NCI-H2029 (cell line): ENCODE measurements around the gene SFSWAP.
"Not testable (repeated sequence)": the region's sequence is repeated elsewhere in the genome, so short reads cannot be mapped to it uniquely, and the experiment has no call there.

ENCODE experiments used
- DNase-seq: peaks from one replicate; lab custom pipeline; 2025; lab: John Stamatoyannopoulos, UW

SFSWAP gene

DNA sequence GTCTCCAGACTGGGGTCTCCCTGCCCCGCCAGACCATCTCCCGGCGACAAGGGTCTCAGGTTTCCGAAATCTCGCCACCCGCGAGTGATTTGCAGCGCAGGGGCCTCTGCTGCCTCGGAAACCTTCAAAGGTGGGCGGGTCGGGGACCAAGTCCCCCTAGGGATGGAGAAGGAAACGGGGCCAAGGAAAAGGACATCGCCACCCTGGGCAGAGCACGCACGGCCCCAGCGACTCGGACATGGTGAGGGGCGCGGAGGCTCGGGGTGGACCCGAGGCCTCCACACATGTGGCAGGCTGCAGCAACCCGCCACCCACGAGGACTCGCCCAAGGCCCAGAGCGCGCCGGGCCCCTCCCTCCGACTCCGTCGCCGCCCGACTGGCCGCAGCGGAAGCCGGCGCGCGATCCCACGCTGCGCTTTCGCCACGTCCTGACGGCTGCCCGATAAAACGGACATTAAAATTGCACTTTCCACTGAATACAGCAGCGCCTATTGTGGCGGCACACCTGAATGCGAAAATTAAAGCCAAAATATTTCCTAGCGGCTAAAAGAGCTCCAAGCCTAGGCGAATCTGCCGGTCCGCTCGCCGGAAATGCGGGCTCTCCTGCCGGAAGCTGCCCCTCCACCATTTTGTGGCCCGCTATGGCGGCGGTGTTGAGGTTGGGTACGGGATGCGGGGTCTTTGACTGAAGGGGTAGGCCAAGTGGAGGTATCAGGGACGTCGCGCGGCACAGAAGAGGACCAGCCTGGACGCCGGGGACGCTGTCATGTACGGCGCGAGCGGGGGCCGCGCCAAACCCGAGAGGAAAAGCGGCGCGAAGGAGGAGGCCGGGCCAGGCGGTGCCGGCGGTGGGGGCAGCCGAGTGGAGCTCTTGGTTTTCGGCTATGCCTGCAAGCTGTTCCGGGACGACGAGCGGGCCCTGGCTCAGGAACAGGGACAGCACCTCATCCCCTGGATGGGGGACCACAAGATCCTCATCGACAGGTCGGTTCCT is at the start of gene SFSWAP:
TSS of gene SFSWAP (plus strand) at position 627 of the 994 bp plus-strand sequence. CDS start at position 767, 140 bp downstream.
- peak; percentile 26 for DNase-seq

DNA sequence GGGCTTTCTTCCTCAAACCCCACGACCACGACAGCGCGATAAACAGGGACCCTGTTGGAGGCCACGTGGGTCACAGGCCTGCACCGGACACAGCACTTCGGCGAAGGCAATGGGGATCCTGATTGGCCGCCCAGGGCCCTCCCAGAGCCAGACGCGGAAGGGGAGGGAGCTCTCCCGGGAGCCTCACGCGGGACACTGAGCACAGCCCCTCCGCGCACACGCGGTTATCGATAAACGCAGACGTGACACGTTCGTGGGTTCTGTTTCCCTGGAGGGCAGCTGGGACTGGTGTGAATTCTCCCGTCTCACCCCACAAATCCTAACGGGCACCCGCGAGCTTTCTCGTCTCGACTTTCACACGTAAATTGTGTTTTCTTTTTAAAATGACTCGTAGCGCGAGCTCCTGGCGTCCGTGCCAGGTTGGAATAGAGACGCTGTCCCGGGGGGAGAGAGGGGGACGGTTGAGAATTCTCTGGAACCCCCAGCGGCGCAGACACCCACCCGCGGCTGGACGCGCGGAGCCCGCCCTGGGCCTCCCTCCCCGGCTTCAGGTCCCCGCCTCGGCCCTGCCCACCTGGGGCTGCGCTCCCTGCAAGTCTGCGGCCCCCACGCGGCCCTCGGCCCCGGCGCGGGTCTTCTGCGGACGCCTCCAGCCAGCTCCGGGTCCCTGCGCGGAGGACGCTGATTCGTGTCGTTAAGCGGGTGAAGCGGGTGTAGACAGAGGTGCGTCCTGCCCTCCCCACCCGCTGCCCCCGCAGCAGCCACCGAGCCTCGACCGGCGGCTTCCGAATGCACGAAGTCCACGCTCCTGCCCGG is 49.5 kb upstream of the SFSWAP start:
- DNase-seq: not testable (repeated sequence)

DNA sequence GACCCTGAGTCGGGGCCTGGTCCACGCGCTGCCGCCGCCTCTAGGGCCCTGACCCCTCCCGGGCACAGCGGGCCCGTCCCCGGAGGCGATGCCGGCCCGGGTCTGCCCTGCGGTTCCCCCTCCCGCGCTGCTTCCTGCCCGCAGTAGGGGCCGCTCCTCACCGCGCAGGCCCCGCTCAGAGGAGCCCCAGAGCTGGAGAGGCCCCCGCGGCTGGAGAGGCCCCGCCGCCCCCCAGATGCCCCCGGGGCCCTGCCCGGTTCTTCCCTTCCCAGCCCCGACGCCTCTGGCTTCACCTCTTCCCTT is 49.0 kb upstream of the SFSWAP start:
- DNase-seq: not testable (repeated sequence)

DNA sequence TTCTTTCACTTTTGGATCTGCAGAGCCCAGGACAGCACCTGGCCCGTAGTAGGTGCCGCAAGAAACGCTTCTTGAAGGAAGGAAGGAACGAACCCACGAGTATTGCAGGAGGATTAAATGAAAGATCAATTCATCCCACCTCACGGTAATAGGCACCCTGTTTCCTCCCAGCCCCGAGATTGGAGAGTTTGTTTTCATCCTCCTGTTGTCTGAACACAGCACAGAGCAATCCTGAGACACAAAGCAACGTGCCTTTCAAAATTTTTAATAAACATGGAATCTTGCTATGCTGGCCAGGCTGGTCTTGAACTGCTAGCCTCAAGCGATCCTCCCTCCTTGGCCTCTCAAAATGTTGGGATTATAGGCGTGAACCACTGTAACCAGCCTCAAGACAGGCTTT is 48.5 kb upstream of the SFSWAP start:
- not testable (repeated sequence) for DNase-seq

DNA sequence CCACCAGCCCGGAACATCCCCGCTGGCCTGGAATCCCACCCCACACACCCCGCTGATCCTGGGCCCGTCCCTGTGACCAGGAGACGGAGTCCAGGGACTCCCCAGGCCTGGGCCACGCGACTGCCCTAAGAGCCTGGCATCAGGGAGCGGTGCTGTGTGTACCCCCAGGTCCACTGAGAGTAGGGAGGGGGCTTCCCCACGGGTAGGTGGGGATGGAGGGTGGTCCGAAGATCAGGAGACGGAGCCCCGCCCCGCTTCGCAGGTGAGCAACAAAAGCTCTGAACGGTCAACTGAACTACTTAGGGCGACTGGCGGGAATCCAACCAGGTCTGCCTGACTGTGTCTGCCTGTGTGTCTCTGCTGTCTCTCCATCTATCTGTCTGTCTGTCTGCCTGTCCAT is 45.2 kb upstream of the SFSWAP start:
- DNase-seq: not testable (repeated sequence)

DNA sequence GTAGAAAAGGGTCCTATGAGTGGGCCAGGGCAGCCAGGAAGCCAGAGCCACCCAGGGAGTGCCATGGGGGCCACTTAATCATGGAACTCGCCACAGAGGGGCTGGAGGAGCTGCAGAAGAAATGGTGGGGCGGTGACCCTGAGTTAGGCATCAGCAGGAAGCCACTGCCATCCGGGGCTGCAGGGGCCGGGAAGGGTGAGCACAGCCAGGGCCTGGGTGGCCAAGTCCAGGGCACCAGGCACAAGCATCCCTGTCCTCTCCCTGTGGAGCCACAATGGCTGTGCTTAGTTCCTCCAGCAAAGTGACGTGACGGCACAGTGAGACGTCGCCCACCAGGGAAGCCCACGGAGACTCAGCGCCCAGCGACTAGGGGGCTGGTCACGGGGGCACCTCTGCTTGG is 44.4 kb upstream of the SFSWAP start:
- not testable (repeated sequence) for DNase-seq

DNA sequence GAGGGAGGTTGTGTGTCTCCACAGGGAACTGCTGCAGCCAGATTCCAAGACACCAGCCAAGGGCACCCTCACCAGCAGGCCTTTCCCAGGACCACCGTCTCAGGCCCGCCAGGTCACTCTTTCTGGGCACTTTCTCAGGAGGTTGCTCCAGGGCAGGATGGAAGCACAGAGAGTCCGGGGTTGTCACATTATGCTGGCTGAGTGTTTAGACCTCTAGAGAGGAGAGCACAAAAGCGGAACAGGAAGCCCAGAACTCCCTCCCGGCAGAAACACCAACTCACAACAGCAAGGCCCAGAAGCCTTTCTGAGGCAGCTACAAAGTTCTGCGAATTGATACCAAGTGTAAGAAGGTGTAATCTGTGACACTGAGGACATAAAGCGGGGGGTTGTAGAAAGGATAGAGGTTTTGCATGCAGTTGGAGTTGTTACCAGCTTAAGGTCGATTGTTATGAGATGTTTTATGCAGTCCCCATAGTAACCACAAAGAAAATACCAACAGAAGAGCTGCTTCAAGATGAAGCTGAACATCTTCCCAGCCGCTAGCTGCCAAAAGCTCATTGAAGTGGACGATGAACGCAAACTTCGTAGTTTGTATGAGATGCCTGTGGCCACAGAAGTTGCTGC is 43.8 kb upstream of the SFSWAP start:
- not testable (repeated sequence) for DNase-seq

DNA sequence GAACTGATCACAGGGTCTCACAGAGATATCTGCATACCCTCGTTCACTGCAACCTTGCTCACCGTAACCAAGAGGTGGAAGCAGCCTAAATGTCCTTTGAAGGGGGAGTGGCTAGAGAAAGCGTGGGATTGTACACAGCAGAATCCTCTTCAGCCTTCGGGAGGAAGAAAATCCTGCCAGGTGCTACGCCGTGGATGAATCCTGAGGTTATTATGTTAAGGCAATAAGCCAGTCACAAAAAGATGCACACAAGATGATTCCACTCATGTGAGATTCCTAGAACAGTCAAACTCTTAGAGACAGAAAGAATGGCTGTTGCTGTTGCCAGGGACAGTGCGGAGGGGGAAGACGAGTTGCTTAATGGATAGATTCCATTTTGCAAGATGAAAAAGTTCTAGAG is 39.6 kb upstream of the SFSWAP start:
- DNase-seq: no peak

DNA sequence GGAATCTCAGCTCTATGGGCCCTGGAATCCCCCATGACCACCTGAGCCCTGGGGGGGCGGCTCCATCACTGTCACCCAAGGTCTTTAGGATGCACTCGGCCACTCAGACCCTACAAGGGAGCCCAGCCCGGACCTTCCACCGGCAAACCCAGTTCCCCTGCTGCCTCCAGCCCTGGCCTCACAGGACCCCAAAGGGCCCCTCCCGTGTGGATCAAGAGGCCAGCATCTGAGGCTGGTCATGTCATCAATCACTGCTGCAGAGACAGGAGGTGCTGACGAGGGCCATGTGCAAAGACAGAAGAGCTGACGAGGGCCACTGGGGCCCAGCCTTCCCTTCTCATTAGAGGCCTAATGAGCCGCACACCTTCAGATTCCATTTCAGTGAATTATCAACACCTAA is 39.0 kb upstream of the SFSWAP start:
- no peak for DNase-seq

DNA sequence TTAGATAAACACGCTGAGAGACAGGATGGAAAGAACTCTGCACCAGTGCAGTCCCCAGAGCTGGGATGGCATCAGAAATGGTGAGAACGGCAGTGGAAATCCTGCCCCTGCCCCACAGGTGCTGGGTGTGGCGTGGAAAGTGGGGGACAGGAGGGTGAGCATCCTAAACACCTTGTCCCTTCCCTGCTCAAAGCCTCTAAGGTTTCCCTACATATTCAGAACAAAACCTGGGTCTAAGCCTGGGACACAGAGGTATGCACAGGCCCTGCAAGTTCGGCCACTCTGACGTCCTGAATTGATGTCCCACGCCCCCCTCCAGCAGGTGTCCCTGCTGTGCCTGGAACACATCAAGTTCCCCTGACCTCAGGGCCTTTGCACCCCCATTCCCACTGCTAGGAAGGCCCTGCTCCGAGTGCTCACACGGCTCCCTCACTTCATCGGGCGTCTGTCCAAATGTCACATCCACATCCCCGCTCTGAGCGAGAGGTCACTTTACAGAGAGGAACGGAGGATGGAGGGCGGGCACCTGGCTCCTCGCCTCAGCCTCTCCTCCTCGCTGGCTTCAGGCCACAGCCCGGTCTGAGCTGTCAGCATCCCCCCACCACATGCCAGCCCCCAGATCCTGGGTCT is 38.5 kb upstream of the SFSWAP start:
- no peak for DNase-seq

DNA sequence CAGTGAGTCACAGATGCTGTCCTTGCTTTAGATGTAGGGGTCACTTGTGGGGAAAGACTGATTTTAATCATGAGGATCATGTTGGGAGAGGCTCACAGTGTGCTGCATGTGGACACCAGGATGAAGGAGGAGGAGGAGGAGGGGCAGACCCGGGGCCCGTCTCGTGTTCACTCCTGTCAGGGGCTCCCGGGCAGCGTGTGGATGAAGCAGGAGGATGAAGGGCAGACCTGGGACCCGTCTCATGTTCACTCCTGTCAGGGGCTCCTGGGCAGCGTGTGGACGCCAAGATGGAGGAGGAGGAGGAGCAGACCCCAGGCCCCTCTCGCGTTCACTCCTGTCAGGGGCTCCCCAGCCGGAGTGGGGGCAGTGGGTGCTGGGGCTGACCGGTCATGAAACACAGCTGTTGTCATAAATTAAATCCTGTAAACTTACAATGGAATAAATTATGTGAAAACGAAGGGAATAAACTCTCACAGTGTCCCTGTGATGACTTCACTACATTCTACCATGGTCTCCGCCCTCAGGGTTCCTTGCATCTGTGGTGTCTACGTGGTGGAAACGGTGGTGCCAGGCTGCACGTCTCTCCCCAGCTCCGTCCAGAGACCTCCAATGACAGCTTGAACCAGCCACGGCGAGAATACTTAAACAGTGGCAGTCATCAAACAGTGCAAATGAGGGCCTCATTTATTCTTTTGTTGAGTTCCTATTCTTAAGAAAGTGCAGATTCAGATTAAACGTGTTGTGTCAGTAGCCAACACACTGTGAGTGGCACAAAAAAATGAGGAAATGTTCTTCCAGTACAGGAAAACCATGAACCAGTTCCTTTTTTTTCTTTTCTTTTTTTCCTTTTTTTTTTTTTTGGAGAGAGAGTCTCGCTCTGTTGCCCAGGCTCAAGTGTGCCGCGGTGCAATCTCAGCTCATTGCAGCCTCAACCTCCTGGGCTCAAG is 37.7 kb upstream of the SFSWAP start:
- DNase-seq: no peak

DNA sequence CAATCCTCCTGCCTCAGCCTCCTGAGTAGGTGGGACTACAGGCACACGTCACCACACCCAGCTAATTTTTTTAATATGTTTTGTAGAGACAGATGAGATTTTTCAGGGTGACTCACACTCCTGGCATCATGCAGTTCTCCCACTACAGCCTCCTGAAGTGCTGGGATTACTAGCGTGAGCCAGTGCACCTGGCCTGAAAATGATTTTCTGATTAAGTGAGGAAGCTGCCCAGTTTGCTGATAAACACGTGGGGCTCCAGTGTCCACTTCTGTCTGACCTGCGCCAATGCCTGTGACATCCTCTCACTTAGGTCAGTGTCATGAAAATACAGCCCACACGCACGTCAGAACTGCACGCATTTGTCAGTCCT is 37.0 kb upstream of the SFSWAP start:
- DNase-seq: no peak

DNA sequence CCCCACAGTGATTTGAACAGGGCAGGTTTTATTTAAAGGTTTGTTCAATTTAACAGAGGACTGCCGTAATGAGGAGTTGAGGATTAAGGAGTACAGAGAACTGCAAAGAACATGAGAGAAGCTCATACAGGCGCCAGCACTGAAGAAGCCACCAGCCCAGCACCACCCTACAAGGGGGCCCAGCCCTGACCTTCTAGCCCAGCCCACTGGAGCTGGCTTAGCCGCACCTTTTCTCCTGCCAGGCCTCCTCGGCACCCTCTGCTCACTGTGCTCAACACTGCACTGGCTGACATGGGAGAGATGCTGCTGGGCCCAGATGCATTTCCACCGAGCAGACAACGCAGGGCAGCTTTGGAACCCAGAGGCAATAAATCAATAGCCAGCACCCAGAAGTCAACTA is 36.5 kb upstream of the SFSWAP start:
- DNase-seq: no peak

DNA sequence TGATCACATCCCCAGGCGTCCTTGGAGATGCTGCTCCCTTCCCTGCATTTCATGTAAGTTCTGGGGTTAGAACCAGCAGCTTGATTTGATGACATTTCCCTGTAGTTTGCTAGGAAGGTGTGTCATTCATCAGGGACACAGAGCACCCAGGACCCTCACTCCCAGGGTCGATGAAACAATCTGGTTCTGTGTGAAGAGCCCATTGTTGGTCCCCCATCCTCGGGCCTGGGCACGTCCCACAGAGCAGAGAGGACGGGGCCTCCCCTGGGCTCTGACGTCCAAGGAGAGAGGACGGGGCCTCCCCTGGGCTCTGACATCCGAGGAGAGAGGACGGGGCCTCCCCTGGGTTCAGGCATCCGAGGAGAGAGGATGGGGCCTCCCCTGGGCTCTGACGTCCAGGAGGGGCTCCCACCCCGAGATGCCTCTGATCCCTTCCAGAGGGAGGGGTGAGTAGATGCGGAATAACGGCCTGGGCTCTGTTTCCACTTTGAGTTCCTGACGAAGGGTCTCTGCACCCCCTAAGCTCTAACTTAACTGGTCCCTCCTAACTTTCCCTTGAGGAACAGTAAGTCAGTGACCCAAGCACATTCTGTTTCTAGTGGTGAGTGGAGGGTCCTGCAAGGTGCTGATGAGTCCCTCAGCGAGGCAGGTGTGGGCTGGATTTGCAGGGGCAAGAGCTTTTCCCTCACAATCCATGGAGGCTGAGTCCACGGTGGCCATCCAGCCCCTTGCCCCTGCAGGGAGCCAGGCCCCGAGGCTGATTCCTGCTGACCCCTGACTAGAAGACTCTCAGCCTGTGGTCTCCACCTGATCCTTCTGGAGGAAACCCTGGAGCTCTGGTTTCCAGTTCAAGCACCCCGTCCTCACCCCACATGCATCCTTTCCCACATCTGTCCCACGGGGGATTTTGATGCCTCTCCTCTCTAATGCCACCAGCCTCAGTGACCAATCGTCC is 35.5 kb upstream of the SFSWAP start:
- no peak for DNase-seq

DNA sequence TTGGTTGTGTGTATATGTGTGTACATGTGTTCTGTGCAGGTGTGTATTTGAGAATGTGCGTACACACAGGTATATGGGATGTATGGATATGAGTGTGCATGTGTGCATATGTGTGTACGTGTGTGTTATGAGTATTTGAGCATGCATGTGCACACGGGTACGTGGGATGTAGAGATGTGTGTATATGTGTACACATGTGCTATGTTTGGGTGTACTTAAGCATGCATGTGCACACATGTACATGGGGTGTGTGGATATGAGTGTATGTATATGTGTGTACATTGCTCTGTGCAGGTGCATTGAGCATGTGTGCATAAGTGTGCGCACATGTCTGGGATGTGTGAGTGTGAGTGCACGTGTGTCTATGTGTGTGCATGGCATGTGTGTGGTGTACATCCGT is 34.3 kb upstream of the SFSWAP start:
- DNase-seq: no peak

DNA sequence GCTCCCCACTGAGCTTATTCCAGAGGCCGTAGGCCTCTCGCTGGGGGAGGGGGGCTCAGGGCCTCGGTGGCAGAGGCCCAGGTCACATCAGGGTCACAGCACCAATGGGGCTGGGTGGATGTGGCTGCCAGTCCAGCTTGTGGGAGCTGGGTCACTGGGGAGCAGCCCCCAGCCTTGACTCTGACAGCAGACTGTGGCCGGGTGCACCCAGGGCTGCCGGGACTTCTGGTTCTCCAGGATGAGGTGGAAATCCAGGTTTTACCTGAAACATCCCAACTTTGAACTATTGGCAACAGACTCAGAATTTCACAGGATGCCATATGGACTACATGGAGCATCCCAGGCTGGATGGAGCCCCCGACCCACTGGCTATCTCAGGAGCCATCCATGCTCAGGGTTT is 33.8 kb upstream of the SFSWAP start:
- DNase-seq: not testable (repeated sequence)

DNA sequence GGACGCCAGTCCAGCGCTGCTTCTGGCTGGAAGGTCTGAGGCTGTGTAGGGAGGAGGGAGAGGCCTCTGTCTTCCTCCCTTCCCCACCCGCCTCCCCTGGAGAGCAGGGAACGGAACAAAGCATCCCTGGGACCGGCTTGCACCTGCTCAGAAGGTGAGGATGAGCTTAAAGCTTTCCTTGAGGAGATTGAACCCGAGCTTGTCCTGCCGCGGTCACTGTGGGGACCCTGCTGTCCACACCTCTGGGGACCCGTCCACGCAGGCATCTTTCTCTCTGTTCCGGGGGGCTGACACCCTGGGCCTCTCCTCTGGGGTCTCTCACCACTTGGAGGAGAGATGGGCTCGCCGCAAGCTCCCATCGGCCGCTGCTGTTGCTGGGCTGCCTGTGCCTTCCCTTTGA is 33.2 kb upstream of the SFSWAP start:
- no peak for DNase-seq

DNA sequence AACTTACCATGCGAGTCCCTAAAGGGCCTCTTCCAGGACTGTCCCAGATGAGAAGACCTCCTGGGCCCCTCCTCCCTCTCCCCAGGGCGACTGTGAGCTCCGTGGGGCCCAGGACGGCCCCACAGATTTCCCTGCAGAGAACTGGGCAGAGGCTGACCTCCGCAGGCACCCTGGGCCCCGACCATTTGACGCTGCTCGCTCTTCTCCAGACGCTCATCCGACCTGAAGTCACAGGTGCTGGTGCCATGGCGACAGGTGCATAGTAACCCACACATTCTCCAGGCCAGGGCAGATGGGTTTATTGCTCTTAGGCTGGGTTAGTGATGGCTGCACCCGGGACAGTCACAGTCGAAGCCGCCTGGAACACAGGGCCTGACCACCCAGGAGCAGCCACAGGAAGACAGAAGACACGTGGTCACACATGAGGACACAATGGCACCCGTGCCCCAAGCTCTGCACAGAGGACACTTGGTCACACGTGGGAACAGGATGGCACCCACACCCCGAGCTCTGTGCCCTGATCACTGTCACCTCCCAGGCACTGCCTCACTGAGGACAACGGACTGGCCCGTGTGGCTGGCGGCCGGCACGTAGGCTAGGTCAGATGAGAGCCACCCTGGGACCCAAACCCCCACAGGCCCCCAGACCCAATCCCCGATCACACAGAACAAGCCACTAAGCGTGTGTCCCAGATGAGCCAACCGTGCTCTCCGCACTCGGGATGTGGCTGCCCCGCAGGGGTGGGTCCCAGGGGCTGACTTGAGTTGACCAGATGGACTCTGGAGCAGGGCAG is 32.3 kb upstream of the SFSWAP start:
- not testable (repeated sequence) for DNase-seq

DNA sequence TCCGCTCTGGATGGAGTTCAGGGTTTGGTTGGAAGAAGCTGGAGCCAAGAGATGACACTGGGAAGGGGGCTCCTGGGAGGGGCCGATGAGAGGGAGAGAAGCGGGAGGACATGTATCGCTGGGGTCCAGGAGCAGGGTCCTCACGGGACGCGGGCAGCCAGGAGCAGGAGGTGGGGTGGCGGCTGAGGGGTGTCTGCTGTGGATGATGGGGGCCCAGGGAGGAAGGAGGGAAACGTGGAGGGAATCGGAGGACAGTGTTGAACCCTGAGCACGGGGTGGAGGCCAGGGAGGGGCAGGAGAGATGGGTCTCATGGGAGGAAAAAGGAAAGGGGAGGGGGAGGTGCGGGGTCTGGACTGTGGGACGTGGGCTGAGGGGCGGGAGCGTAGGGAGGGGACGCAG is 31.7 kb upstream of the SFSWAP start:
- DNase-seq: not testable (repeated sequence)
